AG09319 (cell line): Measurements from ENCODE around the gene HNF1B.

Experiments
- DNase-seq: peaks from one replicate; pipeline ENCODE4 v3.0.0-alpha.2; 2010; ENCODE audit warnings: low read depth; ENCODE audit errors: extremely low read depth
- TF ChIP-seq, protein P1 (sequence below): IDR thresholded peaks from 2 replicates; pipeline ENCODE4 v1.5.1; 2011; ENCODE audit warnings: low read depth, mild to moderate bottlenecking, inconsistent platforms, low read length, moderate library complexity

Gene HNF1B

DNA sequence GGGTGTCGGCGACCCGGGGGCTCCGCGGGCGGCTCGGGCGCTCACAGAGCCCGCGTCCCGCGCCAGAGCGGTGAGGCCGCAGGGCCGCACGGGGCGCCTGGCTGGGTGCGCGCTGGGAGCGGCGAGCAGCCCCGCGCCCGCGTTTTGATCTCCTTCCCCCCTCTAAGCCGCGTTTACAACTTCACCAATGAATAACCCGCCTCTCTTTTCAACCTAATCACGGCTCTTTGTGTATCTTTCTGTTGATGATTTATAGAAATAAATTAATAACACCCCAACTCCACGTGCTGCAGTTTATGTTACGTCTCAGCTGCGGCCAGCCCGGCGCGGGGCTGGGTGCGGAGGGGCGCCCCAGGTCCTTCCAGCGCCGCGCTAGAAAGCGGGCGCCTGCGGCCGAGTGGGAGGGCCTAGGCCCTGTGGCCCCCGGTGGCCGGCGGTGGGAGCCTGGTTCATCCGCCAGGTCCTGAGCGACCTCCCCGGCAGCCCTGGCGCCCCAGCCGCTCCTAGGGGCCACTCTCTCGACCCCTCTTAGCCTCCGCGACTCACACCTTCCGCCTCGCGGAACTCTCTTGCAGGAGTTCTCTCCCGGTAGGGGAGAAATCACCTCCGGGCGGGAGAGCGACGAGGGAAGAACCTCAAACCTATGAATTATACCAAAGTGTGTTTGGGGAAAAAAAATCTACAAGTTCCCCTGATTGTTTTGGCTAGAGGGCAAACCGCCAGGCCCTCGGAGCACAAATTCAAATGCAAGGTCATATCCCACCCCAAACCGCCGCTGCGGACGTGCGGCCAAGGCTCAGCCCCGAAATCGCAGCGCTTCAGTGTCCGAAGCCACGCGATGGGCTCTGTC is 1.9 kb downstream of the HNF1B start:
- TF ChIP-seq, protein P1, sequence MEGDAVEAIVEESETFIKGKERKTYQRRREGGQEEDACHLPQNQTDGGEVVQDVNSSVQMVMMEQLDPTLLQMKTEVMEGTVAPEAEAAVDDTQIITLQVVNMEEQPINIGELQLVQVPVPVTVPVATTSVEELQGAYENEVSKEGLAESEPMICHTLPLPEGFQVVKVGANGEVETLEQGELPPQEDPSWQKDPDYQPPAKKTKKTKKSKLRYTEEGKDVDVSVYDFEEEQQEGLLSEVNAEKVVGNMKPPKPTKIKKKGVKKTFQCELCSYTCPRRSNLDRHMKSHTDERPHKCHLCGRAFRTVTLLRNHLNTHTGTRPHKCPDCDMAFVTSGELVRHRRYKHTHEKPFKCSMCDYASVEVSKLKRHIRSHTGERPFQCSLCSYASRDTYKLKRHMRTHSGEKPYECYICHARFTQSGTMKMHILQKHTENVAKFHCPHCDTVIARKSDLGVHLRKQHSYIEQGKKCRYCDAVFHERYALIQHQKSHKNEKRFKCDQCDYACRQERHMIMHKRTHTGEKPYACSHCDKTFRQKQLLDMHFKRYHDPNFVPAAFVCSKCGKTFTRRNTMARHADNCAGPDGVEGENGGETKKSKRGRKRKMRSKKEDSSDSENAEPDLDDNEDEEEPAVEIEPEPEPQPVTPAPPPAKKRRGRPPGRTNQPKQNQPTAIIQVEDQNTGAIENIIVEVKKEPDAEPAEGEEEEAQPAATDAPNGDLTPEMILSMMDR: no peak
- no peak for DNase-seq

DNA sequence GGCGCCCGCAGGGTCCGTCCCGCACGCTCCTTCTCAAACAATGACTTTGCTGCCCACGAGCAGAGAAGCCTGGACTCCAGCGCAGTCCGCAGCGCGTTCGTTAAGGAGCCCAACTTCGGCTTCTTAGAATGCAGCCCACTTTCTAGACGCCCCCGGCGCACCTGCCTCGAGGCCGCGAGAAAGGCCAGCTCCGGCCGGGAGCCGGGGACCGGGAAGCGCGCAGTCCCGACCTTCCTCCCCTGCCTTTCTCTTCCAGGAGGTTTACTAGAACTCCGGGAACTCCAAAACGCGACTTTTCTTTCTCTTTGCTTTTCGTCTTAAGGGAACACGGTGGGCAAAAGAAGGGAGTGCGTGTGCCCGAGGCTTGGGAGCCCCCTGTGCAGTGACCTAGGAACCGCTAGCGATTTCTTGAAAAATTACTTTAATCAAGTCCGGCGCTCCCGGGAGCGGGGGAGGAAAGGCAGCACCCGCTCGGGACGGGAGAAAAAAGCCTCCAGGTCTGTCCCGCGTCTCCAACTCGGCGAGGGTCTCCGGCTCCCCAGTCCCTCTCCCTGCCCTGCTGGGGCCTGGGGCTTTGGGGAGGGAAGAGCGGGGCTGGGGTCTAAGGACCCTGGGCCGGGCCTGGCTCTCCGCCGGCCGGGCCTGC is 2.6 kb downstream of the HNF1B start:
- DNase-seq: no peak
- TF ChIP-seq, protein P1: no peak

DNA sequence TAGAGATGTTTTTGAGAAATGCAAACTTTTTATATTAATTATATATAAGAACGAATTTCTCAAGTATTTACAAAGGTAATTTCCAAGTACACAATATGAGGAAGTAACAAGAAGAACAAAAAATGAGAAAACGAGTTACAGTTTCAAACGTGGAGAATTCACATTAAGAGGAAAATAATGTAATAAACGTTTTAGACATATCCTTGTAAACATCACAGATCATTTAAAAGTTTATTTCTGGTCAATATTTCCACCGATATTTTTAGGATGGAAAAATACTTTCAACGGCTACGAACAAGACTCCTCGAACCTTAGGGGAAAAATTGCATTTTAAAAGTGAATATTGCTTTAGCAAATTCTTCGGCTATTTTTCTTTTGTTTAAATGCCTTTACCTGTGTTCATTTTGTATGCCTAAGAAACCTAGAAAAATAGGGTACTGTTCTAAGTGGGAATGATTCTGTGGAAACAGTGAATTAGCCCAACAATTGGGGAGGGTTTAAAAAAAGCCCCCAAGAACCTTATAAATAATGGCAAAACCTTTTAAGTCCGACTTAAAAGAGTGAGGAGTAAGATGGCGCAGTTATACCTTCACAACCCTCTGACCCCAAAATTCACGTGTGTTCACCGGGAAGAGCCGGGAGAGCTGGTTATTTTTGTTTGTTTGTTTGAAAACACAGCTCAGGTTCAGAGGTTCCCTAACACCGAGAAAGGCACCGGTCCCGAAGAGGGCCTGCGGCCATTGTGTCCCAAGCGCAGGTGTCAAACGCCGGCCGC is 3.3 kb downstream of the HNF1B start:
- TF ChIP-seq, protein P1: no peak

DNA sequence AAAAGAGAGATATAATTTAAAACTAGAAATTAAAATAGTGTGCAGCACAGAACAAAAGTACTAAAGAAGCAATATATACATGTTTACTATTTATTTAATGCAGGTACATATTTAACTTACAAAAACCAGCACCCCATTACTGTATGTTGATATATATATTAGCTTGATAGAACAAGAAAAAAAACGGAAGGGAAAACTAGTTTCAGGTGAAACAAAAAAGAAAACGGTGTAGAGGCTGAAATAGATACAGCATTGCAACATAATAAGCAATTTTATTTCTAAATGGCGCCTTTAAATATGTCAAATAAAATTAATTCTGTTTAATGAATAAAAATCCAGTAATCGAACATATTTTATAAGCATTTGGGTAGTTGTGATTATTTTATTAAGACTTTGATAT is 3.9 kb downstream of the HNF1B start:
- TF ChIP-seq, protein P1: no peak
- DNase-seq: no peak

More for the DNA sequence above, 3.3 kb downstream of the HNF1B start:
- DNase-seq: no peak

DNA sequence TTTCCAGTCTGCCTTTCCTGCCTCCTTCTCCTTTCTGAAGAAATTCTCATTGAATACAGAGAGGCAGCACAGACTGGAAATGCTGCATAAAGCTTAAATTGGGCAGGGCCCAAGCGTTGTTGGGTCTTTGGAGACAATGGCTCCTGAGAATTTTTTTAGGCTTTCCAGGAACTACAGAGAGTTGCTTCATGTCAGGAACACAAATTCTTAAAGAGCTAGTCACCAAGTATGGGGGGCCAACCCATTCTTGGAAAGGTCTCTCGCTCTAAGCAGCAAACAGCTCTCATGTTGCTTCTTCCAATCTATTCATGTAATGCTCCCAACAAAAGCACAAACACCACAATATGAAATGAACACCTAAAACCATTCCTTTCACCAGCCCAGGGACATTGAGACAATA is 6.9 kb downstream of the HNF1B start:
- no peak for DNase-seq
- TF ChIP-seq, protein P1: no peak

- TF ChIP-seq, protein P1: no peak; the same call in 1 of the 2 replicates
These were observed 7.8 kb downstream of the HNF1B start for GRCh38 chr17:37737081-37737480.

More at GRCh38 chr17:37737081-37737480, 7.8 kb downstream of the HNF1B start:
- no peak for DNase-seq
